ENCODE data around the gene AKT2. TPM values are rescaled to one million over a fixed set of nuclear protein-coding genes. Genes with fewer than 3 reads are reported as not detected.

Gene AKT2
- total RNA-seq, 3 donors from 2014 or later, result 83.4 to 88.3 (median 84.9) TPM

GRCh38 chr19:40253611-40254092 lies 31.5 kb downstream of the AKT2 start:
- no peaks in the 10 kb centered on the region for H3K36me3 ChIP-seq
- TF ChIP-seq POLR2A (IDR thresholded peaks at IDR 0.05), result no peak
- no peak for TF ChIP-seq POLR2AphosphoS5 (IDR thresholded peaks at IDR 0.05)
- TF ChIP-seq, protein P1, sequence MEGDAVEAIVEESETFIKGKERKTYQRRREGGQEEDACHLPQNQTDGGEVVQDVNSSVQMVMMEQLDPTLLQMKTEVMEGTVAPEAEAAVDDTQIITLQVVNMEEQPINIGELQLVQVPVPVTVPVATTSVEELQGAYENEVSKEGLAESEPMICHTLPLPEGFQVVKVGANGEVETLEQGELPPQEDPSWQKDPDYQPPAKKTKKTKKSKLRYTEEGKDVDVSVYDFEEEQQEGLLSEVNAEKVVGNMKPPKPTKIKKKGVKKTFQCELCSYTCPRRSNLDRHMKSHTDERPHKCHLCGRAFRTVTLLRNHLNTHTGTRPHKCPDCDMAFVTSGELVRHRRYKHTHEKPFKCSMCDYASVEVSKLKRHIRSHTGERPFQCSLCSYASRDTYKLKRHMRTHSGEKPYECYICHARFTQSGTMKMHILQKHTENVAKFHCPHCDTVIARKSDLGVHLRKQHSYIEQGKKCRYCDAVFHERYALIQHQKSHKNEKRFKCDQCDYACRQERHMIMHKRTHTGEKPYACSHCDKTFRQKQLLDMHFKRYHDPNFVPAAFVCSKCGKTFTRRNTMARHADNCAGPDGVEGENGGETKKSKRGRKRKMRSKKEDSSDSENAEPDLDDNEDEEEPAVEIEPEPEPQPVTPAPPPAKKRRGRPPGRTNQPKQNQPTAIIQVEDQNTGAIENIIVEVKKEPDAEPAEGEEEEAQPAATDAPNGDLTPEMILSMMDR (IDR thresholded peaks at IDR 0.05), result no peak
- intact Hi-C loops (cut with DNase I; ENCODE audit: low total_unique reads), result no loop called here
- H3K4me3 ChIP-seq, result no peak overlapping the region
- no peaks in the 10 kb centered on the region for H3K27me3 ChIP-seq
- H3K9me3 ChIP-seq, result no peaks in the 10 kb centered on the region
- H3K4me1 ChIP-seq, result peaks cover 0 to 8% of the 10 kb centered on the region in 2 donors
- H3K27ac ChIP-seq, result no peak overlapping the region
- DNase-seq (ENCODE audit: low spot score in 2 of 2), result no peak

- no peak overlapping the region for H3K4me3 ChIP-seq
- TF ChIP-seq POLR2AphosphoS5 (IDR thresholded peaks at IDR 0.05), result peak in 1 of 3 donors; percentile 27
- TF ChIP-seq, protein P1 (IDR thresholded peaks at IDR 0.05), result no peak
- H3K9me3 ChIP-seq, result no peaks in the 10 kb centered on the region
- peak in 1 of 2 donors; percentile 65 for DNase-seq (ENCODE audit: low spot score in 2 of 2)
- H3K4me1 ChIP-seq, result peaks cover 0 to 8% of the 10 kb centered on the region in 2 donors
- H3K27ac ChIP-seq, result no peak overlapping the region
- H3K27me3 ChIP-seq, result no peaks in the 10 kb centered on the region
- H3K36me3 ChIP-seq, result no peaks in the 10 kb centered on the region
- intact Hi-C loops (cut with DNase I; ENCODE audit: low total_unique reads), result no loop called here
Measured at GRCh38 chr19:40252395-40252794, 32.8 kb downstream of the AKT2 start.

DNA sequence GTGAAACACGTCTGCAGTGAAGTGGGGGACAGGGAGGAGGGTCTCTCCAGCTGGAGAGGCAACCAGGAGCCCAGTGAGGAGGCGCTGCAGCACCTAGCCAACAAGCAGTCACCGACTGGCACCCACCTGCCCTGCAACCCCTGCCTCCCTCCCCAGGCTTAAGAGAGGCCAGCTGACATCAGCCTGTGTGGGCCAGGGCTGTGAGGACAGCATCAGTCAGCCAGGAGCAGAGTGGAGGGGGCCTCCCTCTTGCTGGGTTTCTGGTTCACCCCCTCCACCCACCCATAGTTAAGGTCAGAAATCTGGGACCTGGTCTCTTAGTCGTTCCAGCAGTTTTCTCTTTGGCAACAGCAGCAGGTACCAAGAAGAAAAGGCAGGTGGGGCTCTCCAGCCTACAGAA lies 33.2 kb downstream of the AKT2 start:
- H3K27ac ChIP-seq, result no peak overlapping the region
- no peak for DNase-seq (ENCODE audit: low spot score in 2 of 2)
- TF ChIP-seq, protein P1 (IDR thresholded peaks at IDR 0.05), result no peak
- TF ChIP-seq POLR2AphosphoS5 (IDR thresholded peaks at IDR 0.05) (no peak), POLR2A (IDR thresholded peaks at IDR 0.05) (no peak)
- no peaks in the 10 kb centered on the region for H3K27me3 ChIP-seq
- no peak overlapping the region for H3K4me3 ChIP-seq
- intact Hi-C loops (cut with DNase I; ENCODE audit: low total_unique reads), result no loop called here
- no peaks in the 10 kb centered on the region for H3K9me3 ChIP-seq
- peaks cover 0 to 8% of the 10 kb centered on the region in 2 donors for H3K4me1 ChIP-seq
- no peaks in the 10 kb centered on the region for H3K36me3 ChIP-seq

- intact Hi-C loops (cut with DNase I; ENCODE audit: low total_unique reads), result no loop called here
- Histone ChIP-seq H3K27me3 (no peaks in the 10 kb centered on the region), H3K27ac (no peak overlapping the region), H3K4me3 (no peak overlapping the region), H3K4me1 (peaks cover 0 to 8% of the 10 kb centered on the region in 2 donors), H3K9me3 (no peaks in the 10 kb centered on the region), H3K36me3 (no peaks in the 10 kb centered on the region)
- no peak for DNase-seq (ENCODE audit: low spot score in 2 of 2)
- TF ChIP-seq POLR2AphosphoS5 (IDR thresholded peaks at IDR 0.05) (no peak), POLR2A (IDR thresholded peaks at IDR 0.05) (no peak)
- TF ChIP-seq, protein P1 (IDR thresholded peaks at IDR 0.05), result no peak
Measured at GRCh38 chr19:40251244-40251643, 33.9 kb downstream of the AKT2 start.

DNA sequence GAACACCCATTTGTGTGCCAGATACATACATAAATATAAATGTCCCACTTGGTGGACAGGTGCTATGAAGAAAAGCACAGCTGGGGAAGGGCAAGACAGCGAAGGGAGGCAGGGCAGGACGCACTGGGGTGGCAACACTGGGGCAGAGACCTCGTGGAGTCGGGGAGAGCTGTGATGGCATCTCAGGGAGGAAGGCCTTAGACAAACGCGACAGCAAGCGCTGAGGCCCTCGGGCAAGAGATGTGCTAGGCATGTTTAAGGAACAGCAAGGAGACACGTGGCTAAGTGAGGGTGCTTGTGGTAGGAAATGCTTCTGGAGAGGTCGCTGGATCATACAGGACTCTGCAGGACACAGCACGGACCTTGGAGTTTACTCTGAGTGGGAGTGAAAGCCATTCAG lies 35.4 kb downstream of the AKT2 start:
- no peak for TF ChIP-seq POLR2AphosphoS5 (IDR thresholded peaks at IDR 0.05)
- TF ChIP-seq, protein P1 (IDR thresholded peaks at IDR 0.05), result no peak
- no peaks in the 10 kb centered on the region for H3K36me3 ChIP-seq
- peaks cover 0 to 8% of the 10 kb centered on the region in 2 donors for H3K4me1 ChIP-seq
- no peak overlapping the region for H3K4me3 ChIP-seq
- no peaks in the 10 kb centered on the region for H3K27me3 ChIP-seq
- DNase-seq (ENCODE audit: low spot score in 2 of 2), result peak; percentile 45 to 86
- no peaks in the 10 kb centered on the region for H3K9me3 ChIP-seq
- H3K27ac ChIP-seq, result no peak overlapping the region
- intact Hi-C loops (cut with DNase I; ENCODE audit: low total_unique reads), result no loop called here

Data from breast epithelium (tissue), 4 donors.